Neutrophil (primary cell): ENCODE data around the gene PGA4.

Source experiments
- H3K27ac ChIP-seq: fragments of 200-600 bp; sonication (generic); 2 replicates; pipeline ENCODE4 v1.5.1; 2016; ENCODE audit warnings: mild to moderate bottlenecking, moderate library complexity
- H3K27me3 ChIP-seq: fragments of 200-600 bp; sonication (generic); 2 replicates; pipeline ENCODE4 v1.6.0; 2016; ENCODE audit warnings: mild to moderate bottlenecking
- H3K36me3 ChIP-seq: fragments of 200-600 bp; sonication (generic); 2 replicates; pipeline ENCODE4 v1.5.1; 2017
- H3K4me1 ChIP-seq, 2 experiments: fragments of 200-600 bp in 1 of 2; sonication (generic) in 1 of 2; 1 replicate in 1 of 2; 2 replicates in 1 of 2; pipeline versions ENCODE4 v1.5.1 to v1.6.1; 2013 to 2016; ENCODE audit warnings: low read depth in 1 of 2, low read length in 1 of 2, mild to moderate bottlenecking in 1 of 2, moderate library complexity in 1 of 2; ENCODE audit not compliant: control insufficient read depth in 1 of 2, insufficient read depth in 1 of 2
- H3K4me3 ChIP-seq, 2 experiments: fragments of 200-600 bp in 1 of 2; sonication (generic) in 1 of 2; 1 replicate in 1 of 2; 2 replicates in 1 of 2; pipeline ENCODE4 v1.5.1; 2013 to 2016; ENCODE audit warnings: low read depth in 1 of 2, low read length in 1 of 2, mild to moderate bottlenecking in 1 of 2, moderate library complexity in 1 of 2
- H3K9me3 ChIP-seq: fragments of 200-600 bp; sonication (generic); 2 replicates; pipeline ENCODE4 v1.5.1; 2016
- CTCF ChIP-seq: fragments of 200-600 bp; sonication (generic); IDR thresholded peaks from 2 replicates; pipeline ENCODE4 v1.5.1; 2016; ENCODE audit warnings: antibody characterized with exemption

The PGA4 gene

GRCh38 chr11:61259363-61259762, 37.2 kb downstream of the PGA4 start:
- H3K36me3 ChIP-seq = no peaks in the 10 kb centered on the region
- H3K4me3 ChIP-seq = no peak overlapping the region
- no peaks in the 10 kb centered on the region for H3K27me3 ChIP-seq
- no peaks in the 10 kb centered on the region for H3K9me3 ChIP-seq
- no peaks in the 10 kb centered on the region for H3K4me1 ChIP-seq
- no peak overlapping the region for H3K27ac ChIP-seq
- no peak for TF ChIP-seq CTCF

DNA sequence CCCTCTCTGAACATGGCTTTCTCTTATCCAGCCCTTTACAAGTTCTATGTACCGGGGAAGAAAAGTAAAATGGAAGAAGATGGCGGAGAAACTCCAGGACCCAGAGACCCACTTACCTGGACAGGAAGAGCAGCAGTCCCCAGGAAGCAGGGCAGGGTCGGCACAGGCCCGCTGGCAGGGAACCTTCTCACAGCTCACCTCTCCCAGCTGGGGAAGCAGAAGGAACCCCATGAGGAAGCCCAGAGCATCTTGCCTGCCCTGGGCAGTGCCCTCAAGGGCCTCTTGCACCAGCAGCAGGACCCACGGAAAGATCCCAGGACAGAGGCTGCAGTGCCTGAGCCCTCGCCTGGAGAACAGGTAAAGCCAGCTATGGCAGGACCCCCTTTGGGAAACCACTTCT, 42.2 kb downstream of the PGA4 start:
- Histone ChIP-seq H3K36me3 (no peaks in the 10 kb centered on the region), H3K27ac (no peak overlapping the region), H3K9me3 (no peaks in the 10 kb centered on the region), H3K27me3 (no peaks in the 10 kb centered on the region), H3K4me1 (no peaks in the 10 kb centered on the region), H3K4me3 (no peak overlapping the region)
- no peak for TF ChIP-seq CTCF

DNA sequence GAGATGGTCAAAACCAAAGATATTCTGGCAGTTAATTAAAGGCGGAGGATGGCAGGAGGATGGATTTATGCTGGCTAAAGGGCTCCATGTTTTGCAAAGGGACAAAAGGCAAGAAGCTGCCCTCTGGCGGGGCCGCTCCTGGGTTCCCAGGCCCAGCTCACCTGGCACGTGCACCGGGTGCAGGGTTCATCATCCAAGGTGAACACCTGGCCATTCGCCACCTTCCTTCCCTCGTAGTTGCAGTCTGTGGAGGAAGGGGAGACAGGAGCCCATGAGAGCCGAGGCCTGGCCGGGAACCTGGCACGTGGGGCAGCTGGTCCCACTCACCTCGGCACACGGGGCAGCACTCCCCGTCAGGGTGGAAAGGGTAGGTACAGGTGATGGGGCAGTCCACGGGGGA, 42.6 kb downstream of the PGA4 start:
- Histone ChIP-seq H3K4me1 (no peaks in the 10 kb centered on the region), H3K9me3 (no peaks in the 10 kb centered on the region), H3K27ac (no peak overlapping the region), H3K27me3 (no peaks in the 10 kb centered on the region), H3K36me3 (no peaks in the 10 kb centered on the region), H3K4me3 (no peak overlapping the region)
- no peak for TF ChIP-seq CTCF

- Histone ChIP-seq H3K27me3 (no peaks in the 10 kb centered on the region), H3K27ac (no peak overlapping the region)
- no peak for TF ChIP-seq CTCF
These were observed 43.2 kb downstream of the PGA4 start for GRCh38 chr11:61265357-61265756.

GRCh38 chr11:61266602-61267001, 44.5 kb downstream of the PGA4 start:
- Histone ChIP-seq H3K27me3 (no peaks in the 10 kb centered on the region), H3K4me1 (no peaks in the 10 kb centered on the region), H3K27ac (no peak overlapping the region), H3K9me3 (no peaks in the 10 kb centered on the region), H3K36me3 (no peaks in the 10 kb centered on the region), H3K4me3 (no peak overlapping the region)
- TF ChIP-seq CTCF = no peak

More at GRCh38 chr11:61265357-61265756, 43.2 kb downstream of the PGA4 start:
- H3K9me3 ChIP-seq = no peaks in the 10 kb centered on the region
- H3K36me3 ChIP-seq = no peaks in the 10 kb centered on the region
- no peaks in the 10 kb centered on the region for H3K4me1 ChIP-seq
- H3K4me3 ChIP-seq = no peak overlapping the region

DNA sequence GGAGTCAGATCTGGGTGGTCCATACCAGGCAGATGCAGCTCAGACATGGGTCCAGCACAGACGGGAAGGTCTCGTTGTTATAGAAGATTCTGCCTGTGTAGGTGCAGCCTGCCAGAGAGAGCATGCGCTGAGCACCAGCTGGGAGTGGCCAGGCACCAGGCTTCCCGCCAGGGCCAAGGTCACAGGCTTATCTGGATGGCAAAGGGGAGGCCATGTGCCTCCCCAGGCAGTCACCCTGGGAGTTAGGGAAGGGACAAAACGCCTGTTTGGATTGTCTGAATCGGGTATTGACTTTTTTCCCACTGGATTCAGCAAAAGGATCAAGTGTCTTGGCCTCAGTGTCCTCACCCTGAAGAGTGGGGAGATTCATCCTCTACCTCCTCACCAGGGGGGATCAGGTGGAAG, 45.3 kb downstream of the PGA4 start:
- Histone ChIP-seq H3K4me3 (no peak overlapping the region), H3K27ac (no peak overlapping the region), H3K36me3 (no peaks in the 10 kb centered on the region), H3K4me1 (no peaks in the 10 kb centered on the region), H3K9me3 (no peaks in the 10 kb centered on the region), H3K27me3 (no peaks in the 10 kb centered on the region)
- TF ChIP-seq CTCF = no peak
